ENCODE data around the gene PFDN2. TPM values are rescaled to one million over a fixed set of nuclear protein-coding genes. Genes with fewer than 3 reads are reported as not detected.

Gene PFDN2
- polyA plus RNA-seq, 4 donors: 64.7 to 90.0 (median 71.0) TPM

DNA sequence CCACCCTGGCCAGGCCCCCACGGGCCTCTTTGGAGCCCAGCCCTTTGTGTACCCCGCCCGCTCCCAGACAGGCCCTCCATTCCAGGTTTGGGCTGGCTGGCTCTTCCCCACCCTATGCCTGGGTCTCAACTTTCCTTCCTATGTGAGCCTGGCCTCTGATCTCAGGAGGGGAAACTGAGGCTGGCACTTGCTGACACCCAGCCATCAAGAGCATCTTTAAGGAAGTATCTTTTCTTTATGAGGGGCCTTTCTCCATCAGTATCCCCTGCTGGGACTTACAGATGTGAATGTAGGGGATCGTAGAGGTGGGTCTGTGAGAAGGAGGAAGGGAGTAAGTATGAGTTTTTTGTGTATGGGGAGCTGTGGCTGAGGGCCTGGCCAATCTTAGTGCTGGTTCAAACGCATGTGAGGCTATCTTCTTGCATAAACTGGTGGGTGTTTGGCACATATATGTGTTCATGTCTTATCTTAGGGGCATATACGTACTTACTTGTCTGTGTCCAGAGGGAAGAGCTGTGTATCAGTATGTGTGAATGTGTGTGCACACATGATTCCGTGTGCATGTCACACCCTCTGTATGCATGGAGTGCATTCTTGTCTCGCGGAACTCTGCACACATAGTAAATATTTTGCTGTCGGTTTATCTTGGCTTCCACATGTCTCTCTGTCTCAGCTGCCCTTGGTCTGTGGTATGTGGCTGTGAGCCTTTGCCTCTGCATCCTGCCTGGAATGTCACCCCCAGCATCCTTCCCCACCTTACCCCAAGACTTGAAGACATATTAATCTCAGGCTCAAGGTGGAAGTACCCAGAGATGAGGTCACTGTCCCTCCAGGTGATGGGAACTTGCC lies 33.9 kb downstream of the PFDN2 start:
- no peak for DNase-seq (ENCODE audit: low read depth in 4 of 4, low spot score in 3 of 4)

DNA sequence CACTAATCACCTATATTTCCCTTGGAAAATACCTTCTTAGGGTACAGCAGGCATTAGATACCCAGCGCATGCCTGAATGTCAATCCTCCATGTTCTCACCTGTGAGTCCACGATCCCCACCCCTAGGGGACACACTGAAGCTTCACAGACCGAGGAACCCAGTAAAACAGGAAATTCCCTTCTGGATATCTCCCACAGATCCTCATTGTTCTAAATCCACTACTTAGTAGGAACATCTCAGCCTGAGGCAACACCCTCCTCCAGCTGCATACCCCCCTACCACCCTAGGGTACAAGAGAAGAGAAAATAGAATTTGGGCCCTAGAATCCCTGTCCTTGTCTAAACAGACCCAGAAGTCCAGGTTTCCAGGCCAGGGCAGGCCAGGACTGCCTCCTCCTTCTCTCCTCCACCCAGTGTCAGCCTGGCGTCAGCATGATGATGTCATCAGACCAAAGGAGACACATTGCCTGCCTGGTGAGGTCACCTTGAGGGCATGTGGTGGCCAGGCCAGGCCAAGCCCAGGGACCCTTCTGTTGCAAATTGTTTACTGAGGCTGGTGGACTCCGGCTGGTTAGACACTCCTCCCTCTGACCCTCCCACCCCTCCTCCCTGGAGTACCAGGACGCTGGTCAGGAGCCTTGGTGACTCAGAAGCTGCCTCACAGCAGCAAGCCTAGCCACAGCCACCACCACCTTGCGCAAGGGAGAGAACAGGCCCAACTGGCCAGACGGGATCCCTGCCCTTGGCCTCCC lies 34.7 kb downstream of the PFDN2 start:
- no peak for DNase-seq (ENCODE audit: low read depth in 4 of 4, low spot score in 3 of 4)

DNA sequence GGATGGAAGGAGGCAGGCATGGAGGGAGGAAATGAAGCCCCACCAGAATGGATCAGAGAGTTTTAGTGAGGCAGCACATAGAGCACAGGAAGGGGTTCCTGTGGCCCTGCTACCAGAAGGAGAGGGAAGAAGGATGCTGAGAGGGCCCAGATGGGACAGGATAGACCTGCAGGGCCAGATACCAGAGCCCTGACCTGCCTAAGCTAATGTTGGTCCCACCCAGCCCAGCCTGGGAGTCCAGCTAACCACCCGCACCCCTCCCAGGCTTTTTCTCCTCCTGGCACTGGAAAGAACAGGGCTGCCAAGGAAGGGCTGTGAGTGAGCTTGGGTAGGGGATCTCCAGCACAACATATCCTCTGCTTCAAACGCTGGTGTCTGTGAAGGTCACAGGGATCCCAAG lies 35.4 kb downstream of the PFDN2 start:
- DNase-seq (ENCODE audit: low read depth in 4 of 4, low spot score in 3 of 4): no peak

DNA sequence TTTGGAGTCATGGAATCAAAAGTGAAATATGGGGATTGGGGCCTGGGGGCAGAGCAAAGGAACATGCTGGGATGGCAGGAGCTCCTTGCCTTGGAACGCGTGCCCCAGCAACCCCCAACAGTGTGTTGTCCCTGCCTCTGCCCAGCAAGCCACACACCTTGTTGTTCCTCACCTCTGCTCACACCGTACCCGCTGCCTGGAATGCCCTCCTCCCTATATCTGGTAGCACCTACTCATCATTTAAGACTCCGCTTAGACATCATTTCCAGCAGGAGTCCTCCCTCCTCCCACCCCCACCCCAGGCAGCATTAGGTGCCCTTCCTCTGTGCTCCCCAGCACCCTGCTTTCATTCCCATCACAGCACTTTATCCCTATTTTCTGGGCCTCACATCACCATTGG lies 36.3 kb downstream of the PFDN2 start:
- no peak for DNase-seq (ENCODE audit: low read depth in 4 of 4, low spot score in 3 of 4)

DNA sequence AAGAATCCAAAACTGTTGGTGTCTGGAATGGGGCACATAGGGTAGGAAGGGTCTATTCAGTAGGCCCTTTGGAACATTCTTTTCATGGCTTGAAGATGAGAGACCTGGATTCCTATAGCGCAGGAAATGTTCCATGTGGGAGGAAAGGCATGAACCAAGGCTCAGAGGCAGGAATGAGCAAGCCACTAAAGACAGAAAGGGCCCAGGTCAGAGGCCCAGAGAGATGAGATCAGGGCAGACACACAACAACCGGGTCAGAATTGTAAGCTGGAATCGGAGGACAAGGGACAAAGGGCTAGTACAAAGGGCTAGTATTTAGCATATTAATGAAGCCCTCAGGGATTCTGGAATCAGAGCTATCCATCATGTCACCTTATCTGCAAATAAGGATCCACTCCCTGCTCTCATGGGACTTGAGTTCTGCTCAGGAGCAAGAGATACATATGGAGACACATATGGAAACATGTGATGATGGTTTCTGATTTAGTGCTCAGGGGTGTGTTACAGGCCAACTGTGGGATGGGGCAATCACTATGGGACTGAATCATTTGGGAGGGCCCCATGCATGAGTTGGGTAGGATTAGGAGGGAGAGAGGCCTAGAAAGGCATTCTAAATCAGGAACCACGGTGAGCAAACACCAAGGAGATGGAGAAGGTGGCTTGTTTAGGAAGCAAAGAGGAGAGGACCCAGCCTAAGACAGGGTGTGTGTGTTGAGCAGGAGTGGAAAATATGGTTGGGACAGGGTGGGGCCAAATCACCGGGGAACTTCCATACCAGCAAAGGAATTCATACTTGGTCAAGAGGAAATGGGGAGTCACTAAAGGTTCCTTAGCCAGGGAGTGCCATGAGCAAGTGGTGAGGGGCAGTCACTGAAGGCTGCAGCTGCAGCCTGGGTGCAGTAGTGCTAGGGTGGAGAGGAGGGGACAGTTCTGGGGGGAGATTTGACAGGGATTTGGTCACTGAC lies 37.1 kb downstream of the PFDN2 start:
- DNase-seq (ENCODE audit: low read depth in 4 of 4, low spot score in 3 of 4): no peak

DNA sequence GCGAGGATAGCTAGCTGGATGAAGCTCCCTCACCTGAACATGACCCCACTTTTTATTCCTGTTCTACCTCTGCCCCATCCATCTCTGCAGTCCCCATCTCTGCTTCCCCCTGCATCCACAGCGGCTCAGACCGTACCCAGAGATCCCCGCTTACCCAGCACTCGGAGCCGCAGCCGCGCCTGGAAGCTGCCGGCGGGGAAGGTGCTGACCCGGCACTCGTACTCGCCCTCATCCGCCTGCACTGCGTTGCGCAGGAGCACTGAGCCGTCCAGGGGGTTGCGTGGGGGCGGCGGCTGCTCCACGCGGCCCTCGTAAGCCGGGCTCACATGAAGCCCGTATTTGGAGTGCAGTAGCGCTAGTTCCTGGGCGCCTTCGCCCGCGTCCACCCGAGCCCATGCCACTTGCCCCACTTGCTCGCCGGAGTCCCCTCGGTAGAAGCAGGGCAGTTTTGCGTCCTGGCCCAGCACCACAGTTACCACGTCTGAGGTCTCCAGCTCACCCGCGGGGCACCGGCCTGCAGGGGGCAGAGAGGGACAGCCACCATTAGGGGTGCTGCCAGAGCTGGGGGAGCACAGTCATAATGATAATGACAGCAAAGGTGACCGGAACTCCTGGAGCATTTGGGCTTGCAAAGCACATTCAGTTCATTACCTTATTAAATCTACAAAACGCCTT lies 38.3 kb downstream of the PFDN2 start:
- no peak for DNase-seq (ENCODE audit: low read depth in 4 of 4, low spot score in 3 of 4)

DNA sequence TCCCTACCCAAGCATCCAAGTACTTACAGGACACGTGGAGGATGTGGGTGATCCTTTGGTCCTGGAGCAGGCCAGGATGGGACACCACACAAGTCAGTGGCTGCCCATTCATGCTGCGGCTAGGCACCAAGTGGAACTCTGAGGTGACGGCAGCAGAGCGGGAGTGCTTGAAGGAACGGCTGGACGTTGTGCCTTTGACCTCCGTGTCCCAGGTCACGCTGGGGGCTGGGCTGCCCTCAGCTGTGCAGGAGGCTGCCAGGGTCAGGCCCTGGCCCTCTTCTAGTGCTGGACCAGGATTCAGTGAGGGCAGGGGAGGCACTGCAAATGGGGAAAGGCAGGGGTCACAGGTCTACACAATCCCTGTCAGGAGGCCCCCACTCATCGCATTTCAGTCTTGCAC lies 40.4 kb downstream of the PFDN2 start:
- no peak for DNase-seq (ENCODE audit: low read depth in 4 of 4, low spot score in 3 of 4)

DNA sequence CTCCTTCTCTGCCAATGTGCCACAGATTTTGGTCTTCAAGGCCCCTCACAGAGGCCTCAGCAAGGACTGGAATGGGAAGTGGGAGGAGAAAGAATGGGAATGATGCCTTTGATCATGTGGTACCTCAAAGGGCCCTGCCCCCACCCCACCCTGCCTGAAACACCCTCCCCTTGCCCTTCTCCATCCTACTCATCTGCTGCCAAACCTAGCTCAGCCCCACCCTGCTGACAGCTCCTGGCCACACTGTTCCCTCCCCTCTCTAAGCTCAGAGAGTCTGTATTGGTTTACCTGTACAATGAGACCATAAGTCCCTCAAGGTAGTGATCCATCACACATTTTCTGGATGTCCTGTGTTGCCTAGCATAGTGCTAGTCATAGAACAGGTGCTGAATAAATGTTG lies 41.4 kb downstream of the PFDN2 start:
- DNase-seq (ENCODE audit: low read depth in 4 of 4, low spot score in 3 of 4): no peak

DNA sequence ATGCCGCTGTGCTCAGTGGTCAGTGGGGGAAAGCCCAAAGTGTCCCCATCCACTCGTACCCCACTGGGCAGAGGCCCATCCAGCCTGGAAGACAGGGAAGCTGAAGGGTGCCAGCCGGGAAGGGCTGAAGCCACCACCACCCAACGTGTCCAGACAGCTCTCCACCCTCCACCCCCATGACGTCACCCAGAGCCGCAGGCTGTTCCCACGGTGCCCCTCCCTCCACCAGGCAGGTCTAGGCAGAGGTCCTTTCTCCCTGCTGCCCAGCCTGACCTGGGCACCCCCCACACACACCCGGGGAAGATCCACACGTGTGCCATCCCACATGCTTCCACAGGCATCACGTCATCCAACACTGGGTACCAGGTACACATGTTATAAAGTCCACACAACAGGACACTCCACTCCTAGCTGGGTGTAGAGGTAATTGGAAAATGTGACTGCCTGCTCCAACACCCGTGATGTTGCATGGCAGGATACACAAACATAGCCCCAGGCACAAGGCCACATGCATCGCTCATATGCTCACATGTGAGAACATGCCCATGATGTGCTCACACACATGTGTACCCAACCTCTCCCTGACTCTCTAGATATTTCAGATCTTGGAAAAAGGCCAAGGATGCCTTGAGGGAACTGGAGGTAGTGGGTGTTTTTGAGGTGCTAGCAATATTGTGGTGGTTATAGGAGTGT lies 43.0 kb downstream of the PFDN2 start:
- DNase-seq (ENCODE audit: low read depth in 4 of 4, low spot score in 3 of 4): no peak

DNA sequence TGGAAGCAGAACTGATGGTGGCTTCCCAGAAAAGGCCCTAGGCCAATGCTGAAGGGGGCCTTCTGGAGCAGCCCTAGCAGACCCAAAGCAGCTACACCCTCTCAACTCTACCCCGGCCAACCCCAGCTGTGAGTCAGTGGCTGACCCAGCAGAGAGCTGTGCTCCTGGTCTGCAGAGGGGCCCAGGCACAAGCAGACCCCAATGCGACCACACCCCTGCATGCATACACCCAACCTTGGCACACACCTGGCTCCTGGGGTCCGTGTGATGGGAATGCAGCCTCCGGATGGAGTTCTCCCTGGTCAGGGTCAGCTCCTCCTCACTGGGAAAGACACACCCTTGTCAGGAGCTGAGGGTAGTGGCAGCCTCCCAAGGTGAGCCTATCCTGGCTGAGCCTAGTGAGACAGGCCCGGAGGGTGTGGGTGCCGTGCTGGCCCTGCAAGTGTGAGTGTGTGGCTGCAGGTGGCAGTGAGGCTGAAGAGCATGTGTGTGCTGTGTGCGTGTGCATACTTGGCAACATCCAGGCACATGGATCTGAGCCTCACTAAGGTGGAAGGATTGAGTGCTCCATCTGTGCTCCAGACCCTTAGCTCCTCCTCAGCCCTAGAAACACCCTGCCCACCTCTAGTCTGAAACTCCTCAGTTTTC lies 44.2 kb downstream of the PFDN2 start:
- DNase-seq (ENCODE audit: low read depth in 4 of 4, low spot score in 3 of 4): no peak

DNA sequence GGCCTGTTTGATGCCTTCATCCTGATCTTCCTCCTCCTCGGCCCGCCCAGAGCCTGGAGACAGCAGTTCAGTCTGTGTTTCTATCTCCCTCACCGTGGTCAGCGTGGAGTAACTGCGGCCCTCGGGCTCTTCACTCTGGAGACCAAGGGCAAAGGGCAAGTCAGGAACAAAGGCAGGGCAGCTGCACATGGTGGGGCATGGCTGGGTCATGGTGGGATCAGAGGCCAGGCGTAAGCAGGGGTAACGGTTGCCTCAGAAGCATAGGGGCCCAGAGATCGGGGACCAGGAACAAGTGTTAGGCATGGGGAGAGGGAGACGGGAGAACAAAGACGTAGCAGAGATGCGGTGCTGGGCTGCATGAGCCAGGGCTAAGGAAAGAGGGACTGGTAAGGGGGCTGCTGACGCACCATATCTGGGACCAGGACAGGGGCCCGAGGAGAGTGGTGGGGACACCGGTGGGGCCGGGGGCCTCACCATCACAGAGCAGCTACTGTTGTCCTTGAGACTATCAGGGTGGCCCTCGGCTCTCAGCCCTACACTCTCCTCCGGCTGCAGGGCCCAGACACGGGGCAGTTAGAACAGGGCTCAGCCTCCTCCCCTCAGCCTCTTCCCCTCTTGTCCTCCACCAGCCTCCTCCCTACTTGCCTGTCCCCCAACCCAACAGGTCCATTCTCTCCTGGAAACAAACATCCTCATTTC lies 44.9 kb downstream of the PFDN2 start:
- no peak for DNase-seq (ENCODE audit: low read depth in 4 of 4, low spot score in 3 of 4)

DNA sequence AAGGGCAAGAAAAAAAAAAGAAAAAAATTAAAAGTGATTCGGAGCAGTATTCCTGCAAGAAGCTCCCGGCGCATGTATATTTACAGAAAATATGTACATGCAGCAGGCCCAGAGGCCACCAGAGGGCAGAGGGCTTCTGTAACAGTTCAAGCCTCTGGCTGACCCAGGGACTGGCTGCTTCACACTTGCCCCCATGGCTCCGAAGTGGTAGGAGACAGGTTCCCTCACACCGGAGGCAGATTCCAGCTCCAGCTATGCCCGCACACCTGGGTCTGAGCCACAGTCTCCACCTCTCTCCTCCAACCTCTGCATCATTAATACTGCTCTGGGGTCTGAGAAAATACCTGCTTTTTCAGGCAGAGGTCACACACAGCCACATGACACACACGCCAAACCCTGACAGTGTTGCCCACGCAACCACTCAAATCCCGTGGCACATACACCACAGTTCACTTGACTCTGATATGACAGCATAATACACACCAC lies 45.9 kb downstream of the PFDN2 start:
- DNase-seq (ENCODE audit: low read depth in 4 of 4, low spot score in 3 of 4): no peak

DNA sequence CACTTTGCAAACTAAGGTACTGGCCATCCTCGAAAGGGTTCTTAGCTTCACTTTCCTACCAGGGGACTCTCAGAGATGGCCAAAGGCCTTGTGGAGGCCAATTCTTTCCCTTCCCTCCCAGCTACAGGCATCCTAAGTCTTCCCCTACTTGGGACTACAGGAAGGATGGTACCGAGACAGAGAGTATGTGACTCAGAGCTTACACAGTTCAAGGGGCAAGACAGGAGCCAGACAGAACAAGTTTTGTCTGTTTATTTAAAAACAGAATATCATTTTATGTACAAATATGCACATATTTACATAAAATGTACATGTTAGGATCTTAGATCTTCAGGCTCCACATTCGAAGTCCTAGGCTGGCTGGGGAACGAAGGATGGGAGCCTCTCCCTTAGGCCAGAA lies 47.1 kb downstream of the PFDN2 start:
- no peak for DNase-seq (ENCODE audit: low read depth in 4 of 4, low spot score in 3 of 4)

DNA sequence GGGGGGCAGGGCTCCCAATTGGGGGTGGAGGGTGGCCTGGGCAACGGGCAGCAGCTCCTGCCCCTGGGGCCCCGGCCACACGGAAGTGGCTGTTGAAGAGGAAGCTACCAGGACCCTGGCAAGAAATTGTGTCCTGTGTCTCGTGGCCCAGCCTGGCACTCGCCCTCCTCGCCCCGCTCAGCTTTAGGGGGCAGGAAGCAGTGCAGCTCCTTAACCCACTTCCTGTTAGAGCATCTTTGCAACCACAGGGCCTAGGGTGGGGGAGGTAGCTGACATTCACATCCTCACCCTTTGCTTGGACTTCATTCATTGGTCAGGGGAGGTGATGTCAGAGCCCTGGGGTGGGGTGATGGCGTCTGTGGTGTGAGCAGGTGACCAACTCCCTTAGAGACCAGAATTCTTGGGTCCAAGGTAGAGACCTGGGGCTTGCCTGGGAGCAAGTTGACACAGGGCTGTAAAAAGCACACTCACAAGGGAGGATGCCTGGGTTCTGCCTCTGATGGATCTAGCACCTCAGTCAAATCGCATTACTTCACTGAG lies 48.0 kb downstream of the PFDN2 start, which contains the start of gene ARHGAP30:
Gene ARHGAP30 (minus strand): TSS at position 161 of the 540 bp plus-strand sequence. CDS start 267 bp downstream, outside the sequence.
- DNase-seq (ENCODE audit: low read depth in 4 of 4, low spot score in 3 of 4): no peak

DNA sequence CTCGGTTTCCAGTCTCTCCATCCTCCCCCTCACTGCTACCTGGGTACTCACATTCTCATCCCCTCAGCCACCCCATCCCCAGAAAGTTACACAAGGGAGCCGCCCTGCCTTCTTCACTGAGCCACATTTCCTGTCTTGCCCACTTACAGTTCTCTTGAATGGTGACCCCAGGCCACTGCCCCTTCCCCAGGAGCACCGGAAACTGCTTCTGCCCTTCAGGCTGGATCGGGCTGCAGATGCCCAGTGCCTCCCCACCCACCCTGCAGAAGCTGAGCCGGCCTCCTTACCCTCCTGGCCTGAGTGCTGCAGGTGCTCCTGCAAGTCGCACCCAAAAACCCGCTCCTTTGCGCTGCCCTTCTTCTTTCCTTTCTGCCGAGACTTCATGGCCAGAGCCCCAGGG lies 48.6 kb downstream of the PFDN2 start:
- no peak for DNase-seq (ENCODE audit: low read depth in 4 of 4, low spot score in 3 of 4)

DNA sequence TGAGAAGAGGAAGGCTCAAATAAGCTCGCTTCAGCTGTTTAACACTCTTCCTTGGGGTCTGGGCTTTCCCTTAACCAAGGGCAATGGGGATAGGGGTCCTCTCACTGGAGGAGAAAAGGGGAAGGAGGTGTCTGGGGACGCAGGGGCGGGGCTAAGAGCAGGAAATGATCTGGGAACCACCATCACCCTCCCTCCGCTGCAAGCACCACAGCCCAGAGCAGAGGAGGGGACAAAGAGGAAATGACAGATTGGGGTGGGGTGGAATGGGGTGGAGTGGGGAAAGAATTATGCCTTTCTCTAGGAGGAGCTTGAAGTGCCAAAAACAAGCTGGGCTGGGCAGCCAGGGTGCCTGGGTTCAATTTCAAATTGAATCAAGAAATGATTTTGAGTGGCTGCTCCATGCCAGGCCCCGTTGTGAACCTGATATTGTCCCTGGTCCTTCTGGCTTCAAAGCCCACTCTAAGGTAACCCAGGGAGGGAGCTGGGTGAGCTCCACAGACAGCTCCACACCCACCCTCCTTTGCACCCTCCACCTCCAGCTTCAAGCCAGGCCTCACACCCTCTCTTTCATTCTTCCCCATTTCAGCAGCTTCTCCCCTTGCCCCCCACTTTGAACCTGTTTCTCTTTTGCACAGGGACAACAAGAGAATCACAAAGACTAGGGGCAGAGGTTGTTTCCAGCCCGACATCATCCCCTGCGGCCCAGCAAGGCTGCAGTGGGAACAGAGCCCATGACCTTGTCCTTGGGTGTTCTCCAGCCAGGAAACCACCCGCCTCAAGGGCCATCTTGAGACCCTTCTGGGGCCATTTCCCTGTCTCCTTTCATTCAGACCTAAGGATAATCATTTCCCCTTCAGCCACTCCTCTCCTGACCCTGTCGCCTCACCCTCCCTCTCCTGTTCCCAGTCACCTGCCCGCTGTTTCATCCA lies 49.3 kb downstream of the PFDN2 start:
- no peak for DNase-seq (ENCODE audit: low read depth in 4 of 4, low spot score in 3 of 4)

DNA sequence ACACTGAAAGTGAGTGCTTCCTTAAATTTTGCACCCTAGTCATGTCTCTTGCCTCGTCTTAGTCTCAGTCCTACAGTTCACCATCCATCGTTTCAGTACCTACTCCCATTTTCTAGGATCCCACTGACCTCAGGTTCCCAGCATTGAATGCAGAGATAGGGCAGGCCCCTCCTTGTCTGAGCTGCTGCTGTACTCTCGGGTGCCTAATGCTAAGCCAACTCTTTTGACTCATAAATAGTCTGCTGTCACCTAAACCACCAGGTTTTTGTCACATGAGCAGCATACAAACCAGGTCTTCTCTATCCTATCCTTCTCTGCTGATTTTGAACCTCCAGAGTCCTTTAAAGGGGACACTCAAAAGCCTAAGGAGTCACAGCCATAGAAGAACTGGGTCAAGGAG lies 51.1 kb downstream of the PFDN2 start:
- DNase-seq (ENCODE audit: low read depth in 4 of 4, low spot score in 3 of 4): no peak

All from right renal pelvis (tissue), 4 donors.